ENCODE data around the gene APH1B. TPM values are rescaled to one million over a fixed set of nuclear protein-coding genes. Genes with fewer than 3 reads are reported as not detected.

APH1B gene
- total RNA-seq, 1 experiment from 2014 or later: 20.9 TPM

- no peaks in the 10 kb centered on the region for H3K79me2 ChIP-seq (ENCODE audit: insufficient read depth, low read length)
- WGBS (ENCODE audit: extremely low coverage, insufficient read length, low lambda C conversion rate): no CpG with 5 or more reads among the region's 2 CpGs
- peaks cover 21 to 28% of the 10 kb centered on the region in 2 experiments for H3K4me1 Mint-ChIP-seq
Measured at GRCh38 chr15:63258658-63259057, 18.7 kb upstream of the APH1B start.

More at GRCh38 chr15:63258658-63259057, 18.7 kb upstream of the APH1B start:
- Histone ChIP-seq H4K91ac (ENCODE audit: insufficient read length, low read depth, low read length) (no peak overlapping the region), H3K23me2 (ENCODE audit: insufficient read length, low read depth, low read length, poor library complexity, severe bottlenecking) (no peaks in the 10 kb centered on the region), H4K20me1 (ENCODE audit: control insufficient read depth, insufficient read depth, insufficient read length) (no peaks in the 10 kb centered on the region), H3K9me3 (ENCODE audit: control insufficient read depth, low read depth, low read length) (no peaks in the 10 kb centered on the region), H2AFZ (ENCODE audit: low read length) (no peak overlapping the region), H2BK15ac (ENCODE audit: low read depth, low read length) (no peak overlapping the region), H3K4ac (ENCODE audit: low read depth, low read length) (no peak overlapping the region), H2BK12ac (ENCODE audit: insufficient read length, low read depth, low read length) (no peak overlapping the region), H3K56ac (ENCODE audit: insufficient read length, low read depth, low read length) (no peak overlapping the region), H2BK120ac (ENCODE audit: low read depth, low read length, poor library complexity, severe bottlenecking) (no peak overlapping the region), H2BK5ac (ENCODE audit: insufficient read length, low read length) (no peak overlapping the region), H2BK20ac (ENCODE audit: low read depth, low read length, poor library complexity, severe bottlenecking) (no peak overlapping the region), H3T11ph (ENCODE audit: low read length) (no peak overlapping the region), H3K79me1 (ENCODE audit: insufficient read depth, low read depth, low read length, poor library complexity, severe bottlenecking) (no peaks in the 10 kb centered on the region), H2AK5ac (ENCODE audit: insufficient read length, low read length) (no peak overlapping the region), H3K27ac (ENCODE audit: insufficient read length, low read depth, low read length) (no peak overlapping the region), H4K8ac (replicated peaks; ENCODE audit: insufficient read length, low read depth, low read length) (no peak overlapping the region), H4K5ac (ENCODE audit: insufficient read length, low read depth, low read length) (no peak overlapping the region), H3K4me2 (ENCODE audit: insufficient read depth, insufficient read length, low read length) (no peak overlapping the region), H3K18ac (ENCODE audit: insufficient read length, low read depth, low read length) (no peak overlapping the region), H3K14ac (ENCODE audit: insufficient read depth, low read length) (no peak overlapping the region), H3K4me1 (ENCODE audit: insufficient read depth, low read length) (no peaks in the 10 kb centered on the region; the same call in 1 of the 2 replicates), H3K23ac (ENCODE audit: insufficient read length, low read depth, low read length) (no peak overlapping the region), H3K27me3 (ENCODE audit: insufficient read depth, low read length) (no peaks in the 10 kb centered on the region), H3K9ac (ENCODE audit: extremely low read depth, insufficient read length, low read length) (no peak overlapping the region)
- H3K27me3 Mint-ChIP-seq (ENCODE audit: low read depth): no peaks in the 10 kb centered on the region
- DNase-seq: no peak
- peaks cover 0 to 4% of the 10 kb centered on the region in 2 experiments; a peak in 2 of 5 replicates for H3K9me3 Mint-ChIP-seq
- H3K36me3 Mint-ChIP-seq (ENCODE audit: insufficient read depth in 1 of 3, low read depth in 3 of 3): peaks cover 19 to 41% (median 37%) of the 10 kb centered on the region in 3 experiments
- TF ChIP-seq, protein P1, sequence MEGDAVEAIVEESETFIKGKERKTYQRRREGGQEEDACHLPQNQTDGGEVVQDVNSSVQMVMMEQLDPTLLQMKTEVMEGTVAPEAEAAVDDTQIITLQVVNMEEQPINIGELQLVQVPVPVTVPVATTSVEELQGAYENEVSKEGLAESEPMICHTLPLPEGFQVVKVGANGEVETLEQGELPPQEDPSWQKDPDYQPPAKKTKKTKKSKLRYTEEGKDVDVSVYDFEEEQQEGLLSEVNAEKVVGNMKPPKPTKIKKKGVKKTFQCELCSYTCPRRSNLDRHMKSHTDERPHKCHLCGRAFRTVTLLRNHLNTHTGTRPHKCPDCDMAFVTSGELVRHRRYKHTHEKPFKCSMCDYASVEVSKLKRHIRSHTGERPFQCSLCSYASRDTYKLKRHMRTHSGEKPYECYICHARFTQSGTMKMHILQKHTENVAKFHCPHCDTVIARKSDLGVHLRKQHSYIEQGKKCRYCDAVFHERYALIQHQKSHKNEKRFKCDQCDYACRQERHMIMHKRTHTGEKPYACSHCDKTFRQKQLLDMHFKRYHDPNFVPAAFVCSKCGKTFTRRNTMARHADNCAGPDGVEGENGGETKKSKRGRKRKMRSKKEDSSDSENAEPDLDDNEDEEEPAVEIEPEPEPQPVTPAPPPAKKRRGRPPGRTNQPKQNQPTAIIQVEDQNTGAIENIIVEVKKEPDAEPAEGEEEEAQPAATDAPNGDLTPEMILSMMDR (conservative IDR thresholded peaks at IDR 0.05): no peak
- H3K4me3 Mint-ChIP-seq: no peak overlapping the region
- no peak overlapping the region for H3K27ac Mint-ChIP-seq
